Lower leg skin (tissue), 4 donors: ENCODE data around the gene NCKAP5. TPM values are rescaled to one million over a fixed set of nuclear protein-coding genes. Genes with fewer than 3 reads are reported as not detected.

Source experiments
- DNase-seq, 2 donors: peaks; one replicate each; pipeline ENCODE4 v3.0.0-alpha.2; 2019; ENCODE audit warnings: low spot score in 2 of 2
- H3K4me3 ChIP-seq: fragments of 200-600 bp; sonication (generic); 2 replicates; pipeline ENCODE4 v1.5.1; 2017; ENCODE audit warnings: mild to moderate bottlenecking, low read depth; ENCODE audit not compliant: poor library complexity, severe bottlenecking
- CTCF ChIP-seq, 3 donors: fragments of 450-650 bp; IDR thresholded peaks; one replicate each; pipeline ENCODE4 v1.5.1; 2016; ENCODE audit warnings: antibody characterized with exemption in 3 of 3, mild to moderate bottlenecking in 3 of 3, moderate library complexity in 2 of 3
- POLR2A ChIP-seq, 2 donors: fragments of 450-650 bp; IDR thresholded peaks; one replicate each; pipeline ENCODE4 v1.6.1; 2016 to 2017; ENCODE audit warnings: antibody characterized with exemption in 2 of 2, mild to moderate bottlenecking in 1 of 2, moderate library complexity in 1 of 2
- WGBS, 2 donors: methylation state at CpG; one replicate each; pipeline ENCODE4 v1.1.5; 2018; 5-methylcytosine and 5-hydroxymethylcytosine counted together
- intact Hi-C: fragments of 100-400 bp; cut with DNase I; formaldehyde crosslinking; loops from one replicate; pipeline ENCODE4 v1.15.0; 2023; ENCODE audit warnings: low total_unique reads
- total RNA-seq, 4 donors: library from RNA; depleted of rRNA; stranded (reverse); fragments of >200 nt; gene quantifications; one replicate each; pipeline ENCODE4 v1.1.0, GENCODE V29; 2016

NCKAP5 gene
- total RNA-seq, 4 donors from 2014 or later, result 2.0 to 5.1 (median 3.6) TPM

- no peak for TF ChIP-seq POLR2A (IDR thresholded peaks at IDR 0.05)
- no peak for TF ChIP-seq CTCF (IDR thresholded peaks at IDR 0.05)
- intact Hi-C loops, result no loop called here
- DNase-seq, result no peak
- no peak overlapping the region for H3K4me3 ChIP-seq
- WGBS, 2 donors, result 71 to 72% methylated on average over 2 of the region's 2 CpGs
Observed at GRCh38 chr2:132963161-132963560, 605.1 kb downstream of the NCKAP5 start.

GRCh38 chr2:132958887-132959286 lies 609.4 kb downstream of the NCKAP5 start:
- TF ChIP-seq CTCF (IDR thresholded peaks at IDR 0.05) (no peak), POLR2A (IDR thresholded peaks at IDR 0.05) (no peak)
- H3K4me3 ChIP-seq, result no peak overlapping the region
- 89 to 95% methylated on average over 2 of the region's 2 CpGs for WGBS, 2 donors

GRCh38 chr2:132955871-132956615 lies 612.2 kb downstream of the NCKAP5 start:
- intact Hi-C loops, result no loop called here
- no peak overlapping the region for H3K4me3 ChIP-seq
- no peak for DNase-seq
- TF ChIP-seq POLR2A (IDR thresholded peaks at IDR 0.05), result no peak
- TF ChIP-seq CTCF (IDR thresholded peaks at IDR 0.05), result no peak
- 94% methylated on average over 6 of the region's 6 CpGs for WGBS, 2 donors

More at GRCh38 chr2:132958887-132959286, 609.4 kb downstream of the NCKAP5 start:
- no peak for DNase-seq
- intact Hi-C loops, result no loop called here

GRCh38 chr2:132953771-132954170 lies 614.5 kb downstream of the NCKAP5 start:
- intact Hi-C loops, result no loop called here
- WGBS, 2 donors, result 81 to 92% methylated on average over 1 of the region's 1 CpG
- TF ChIP-seq CTCF (IDR thresholded peaks at IDR 0.05) (no peak), POLR2A (IDR thresholded peaks at IDR 0.05) (no peak)
- H3K4me3 ChIP-seq, result no peak overlapping the region
- no peak for DNase-seq

GRCh38 chr2:132951008-132951714 lies 617.1 kb downstream of the NCKAP5 start:
- intact Hi-C loops, result no loop called here
- no peak for DNase-seq
- no peak overlapping the region for H3K4me3 ChIP-seq
- WGBS, 2 donors, result 67 to 68% methylated on average over 8 of the region's 8 CpGs
- TF ChIP-seq POLR2A (IDR thresholded peaks at IDR 0.05) (no peak), CTCF (IDR thresholded peaks at IDR 0.05) (no peak)
